Germinal center (tissue), 1 donor: ENCODE results near the gene ALG5.

Source experiments
- DNase-seq: peaks from one replicate; pipeline ENCODE4 v3.0.0; 2012; ENCODE audit warnings: mixed read lengths, low spot score

The ALG5 gene

GRCh38 chr13:36915896-36916640 is 83.1 kb downstream of the ALG5 start:
- no peak for DNase-seq

- no peak for DNase-seq
Measured at GRCh38 chr13:36915106-36915505, 84.0 kb downstream of the ALG5 start.

GRCh38 chr13:36914648-36915047 is 84.5 kb downstream of the ALG5 start:
- DNase-seq = no peak

- no peak for DNase-seq
Measured at GRCh38 chr13:36913463-36913862, 85.7 kb downstream of the ALG5 start.

GRCh38 chr13:36912973-36913372 is 86.2 kb downstream of the ALG5 start:
- no peak for DNase-seq

GRCh38 chr13:36912369-36912768 is 86.8 kb downstream of the ALG5 start:
- no peak for DNase-seq

GRCh38 chr13:36910545-36910944 is 88.6 kb downstream of the ALG5 start:
- no peak for DNase-seq

GRCh38 chr13:36907821-36908220 is 91.3 kb downstream of the ALG5 start:
- DNase-seq = no peak

GRCh38 chr13:36907266-36907665 is 91.9 kb downstream of the ALG5 start:
- no peak for DNase-seq

- DNase-seq = no peak
Measured at GRCh38 chr13:36905944-36906343, 93.2 kb downstream of the ALG5 start.

GRCh38 chr13:36903925-36904595 is 95.1 kb downstream of the ALG5 start:
- DNase-seq = no peak
